GM18873 (cell line): ENCODE data around the gene SERPINE2.
"Not testable (repeated sequence)": the region's sequence is repeated elsewhere in the genome, so short reads cannot be mapped to it uniquely, and the experiment has no call there.

Experiments used
- ATAC-seq: cut with Tn5 transposase; IDR thresholded peaks from one replicate; pipeline ENCODE4 v1.9.1; 2021; ENCODE audit warnings: mild to moderate bottlenecking, moderate library complexity, moderate number of reproducible peaks; ENCODE audit not compliant: unreplicated experiment, low FRiP score

Gene SERPINE2

DNA sequence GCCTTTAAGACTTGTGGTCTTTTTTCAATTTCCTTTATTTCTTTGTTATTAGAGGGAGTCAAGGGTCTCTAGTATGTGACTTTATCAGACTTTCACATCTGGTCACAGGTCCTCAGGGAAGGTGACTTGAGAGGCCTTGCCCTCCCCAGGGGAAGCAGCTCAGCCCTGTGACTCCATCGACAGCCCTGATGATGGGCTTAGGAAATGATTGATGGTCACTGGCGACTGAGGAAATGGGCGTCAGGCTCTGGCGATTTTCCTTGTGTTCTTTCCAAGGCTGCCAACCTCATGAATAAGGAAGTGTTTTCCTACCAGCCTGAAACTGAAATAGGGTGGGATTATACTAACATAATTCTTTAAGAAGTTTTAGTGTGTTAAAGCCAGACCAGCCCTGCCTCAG, 21.1 kb downstream of the SERPINE2 start:
- ATAC-seq: no peak

DNA sequence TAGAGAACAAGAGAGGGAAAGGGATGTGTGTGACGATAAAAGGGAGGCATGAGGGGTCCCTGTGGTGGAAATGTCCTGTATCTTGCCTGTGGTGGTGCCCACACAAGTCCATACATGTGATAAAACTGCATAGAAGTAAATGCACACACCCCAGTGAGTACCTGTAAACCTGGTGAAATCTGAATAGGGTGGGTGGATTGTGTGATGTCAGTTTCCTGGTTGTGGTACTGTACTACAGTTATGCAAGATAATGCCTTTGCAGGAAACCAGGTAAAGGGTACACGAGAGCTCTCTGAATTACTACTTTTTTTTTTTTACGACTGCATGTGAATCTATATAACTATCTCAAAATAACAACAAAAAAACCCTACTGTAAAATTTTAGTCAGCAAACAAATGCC, 22.1 kb downstream of the SERPINE2 start:
- ATAC-seq: no peak

DNA sequence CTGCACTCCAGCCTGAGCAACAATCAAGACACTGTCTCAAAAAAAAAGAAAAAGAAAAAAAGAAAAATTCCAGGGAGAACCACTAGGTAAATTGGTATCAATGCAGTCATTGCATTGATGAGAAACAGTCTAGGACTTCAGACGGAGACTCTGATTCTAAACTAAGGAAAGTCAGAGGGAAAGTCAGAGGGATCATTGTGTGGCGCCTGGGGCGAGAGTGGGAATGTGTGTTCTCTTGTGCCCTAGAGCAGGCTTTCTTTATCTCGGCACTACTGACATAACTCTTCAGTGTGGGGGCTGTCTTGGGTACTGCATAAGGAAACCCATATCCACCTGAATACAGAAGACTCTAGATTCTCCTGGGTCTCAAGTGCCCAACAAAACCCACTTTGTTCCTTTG, 24.8 kb downstream of the SERPINE2 start:
- no peak for ATAC-seq

DNA sequence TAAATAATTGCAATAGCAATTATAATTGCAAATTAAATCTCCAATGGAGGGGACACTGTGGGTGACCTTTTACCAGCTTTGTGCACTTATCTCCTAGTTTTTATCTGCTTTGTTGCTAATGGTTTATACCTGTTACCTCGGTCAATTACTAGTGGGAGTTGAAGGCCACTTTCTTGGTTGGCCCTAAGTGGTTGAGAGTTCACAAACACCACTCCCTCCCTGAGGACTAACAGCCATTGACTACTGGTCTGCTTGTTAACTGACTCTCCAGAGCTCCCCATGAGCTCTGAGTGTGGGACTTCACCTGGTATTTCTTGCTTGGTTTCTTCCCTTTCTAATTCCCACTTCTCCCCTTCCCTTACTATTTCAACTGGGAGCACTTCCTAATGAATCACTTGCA, 27.2 kb downstream of the SERPINE2 start:
- no peak for ATAC-seq

DNA sequence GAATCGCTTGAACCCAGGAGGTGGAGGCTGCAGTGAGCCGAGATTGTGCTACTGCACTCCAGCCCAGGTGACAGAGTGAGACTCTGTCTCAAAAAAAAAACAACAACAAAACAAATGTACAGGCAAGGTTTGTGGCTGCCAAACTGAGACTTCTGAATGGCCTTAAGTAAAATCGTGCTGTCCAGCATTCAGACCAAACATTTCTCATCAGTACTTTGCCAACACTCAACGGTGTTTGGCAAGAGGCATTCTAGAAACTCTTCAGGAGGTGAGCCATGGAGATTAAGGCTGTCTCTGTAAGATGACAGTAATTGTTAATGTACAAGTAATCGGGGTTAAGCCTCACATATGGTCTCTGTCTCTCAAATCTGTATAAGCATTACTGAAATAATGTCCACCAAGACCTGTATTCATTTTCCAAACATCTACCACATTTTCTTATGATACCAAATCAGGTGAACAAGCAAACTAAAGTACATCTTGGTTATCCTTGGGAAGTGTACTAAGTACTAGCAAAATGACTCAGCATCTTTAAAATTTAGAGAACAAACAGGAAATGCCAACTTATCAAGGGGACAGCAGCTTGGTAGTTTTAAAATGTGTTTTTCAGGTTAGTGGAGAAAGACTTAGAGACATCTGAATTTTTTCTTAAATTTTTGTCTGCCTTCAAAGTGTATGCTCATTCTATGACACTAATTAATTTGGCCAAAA, 29.3 kb downstream of the SERPINE2 start:
- ATAC-seq: no peak

DNA sequence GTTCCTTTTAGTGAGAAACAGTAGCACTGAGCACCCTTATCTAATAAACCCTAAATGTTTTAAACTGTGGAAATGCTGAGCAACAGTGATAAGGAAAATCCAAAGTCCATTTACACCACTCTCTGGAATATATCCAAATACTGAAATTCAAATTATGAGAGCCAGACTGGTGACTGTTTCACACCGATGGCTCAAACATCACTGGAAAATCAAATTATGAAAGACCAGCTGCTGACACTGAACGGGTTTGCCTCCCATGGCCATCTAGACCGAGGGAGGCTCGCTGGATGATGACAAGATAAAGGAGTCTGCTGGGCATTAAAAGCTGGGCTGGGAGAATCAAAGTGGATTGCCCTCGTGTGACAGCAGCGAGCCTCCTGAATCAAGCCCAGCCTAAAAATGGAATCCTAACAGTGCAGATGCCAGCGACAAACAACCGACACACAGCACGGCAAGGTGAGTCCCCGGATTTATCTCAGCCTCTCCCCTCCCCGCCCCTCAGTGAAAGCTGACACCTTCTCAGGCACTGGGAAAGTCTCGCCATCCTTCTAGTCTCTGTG, 30.3 kb downstream of the SERPINE2 start:
- no peak for ATAC-seq

DNA sequence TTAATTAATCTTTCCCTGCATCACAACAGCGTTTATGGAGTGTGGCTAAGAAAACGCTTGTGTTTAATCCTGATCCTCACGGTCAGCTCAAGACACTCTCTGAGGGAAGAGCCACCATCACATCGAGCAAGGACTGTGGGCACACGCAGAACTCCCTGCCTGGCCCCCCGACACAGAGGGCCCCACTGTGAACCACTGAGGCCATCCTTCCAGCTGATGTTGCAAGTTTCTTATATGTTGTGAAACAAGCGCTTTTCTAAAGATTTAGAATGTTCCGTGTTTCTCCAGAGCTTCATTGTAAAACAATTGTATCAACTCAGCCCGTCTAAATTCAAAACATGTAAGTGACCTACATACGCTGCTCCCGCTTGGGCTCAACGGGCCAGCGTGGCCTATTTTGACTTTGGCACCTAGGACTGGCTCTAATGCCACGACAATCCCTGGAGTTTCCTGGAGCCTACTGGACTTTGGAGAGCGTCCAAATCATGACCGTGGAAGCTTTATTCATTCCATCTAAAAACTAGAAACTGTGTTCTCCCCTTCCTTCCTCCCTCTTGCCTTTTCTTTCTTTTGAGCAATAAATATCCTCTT, 34.9 kb downstream of the SERPINE2 start:
- no peak for ATAC-seq

DNA sequence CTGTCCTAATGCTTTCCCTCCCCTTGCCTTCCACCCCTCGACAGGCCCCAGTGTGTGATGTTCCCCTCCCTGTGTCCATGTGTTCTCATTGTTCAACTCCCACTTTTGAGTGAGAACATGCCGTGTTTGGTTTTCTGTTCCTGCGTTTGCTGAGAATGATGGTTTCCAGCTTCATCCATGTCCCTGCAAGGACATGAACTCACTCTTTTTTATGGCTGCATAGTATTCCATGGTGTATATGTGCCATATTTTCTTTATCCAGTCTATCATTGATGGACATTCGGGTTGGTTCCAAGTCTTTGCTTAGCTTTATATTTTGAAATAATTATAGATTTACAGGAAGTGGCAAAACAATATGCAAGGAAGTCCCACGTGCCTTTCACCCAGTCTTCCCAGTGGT, 38.4 kb downstream of the SERPINE2 start:
- not testable (repeated sequence) for ATAC-seq

DNA sequence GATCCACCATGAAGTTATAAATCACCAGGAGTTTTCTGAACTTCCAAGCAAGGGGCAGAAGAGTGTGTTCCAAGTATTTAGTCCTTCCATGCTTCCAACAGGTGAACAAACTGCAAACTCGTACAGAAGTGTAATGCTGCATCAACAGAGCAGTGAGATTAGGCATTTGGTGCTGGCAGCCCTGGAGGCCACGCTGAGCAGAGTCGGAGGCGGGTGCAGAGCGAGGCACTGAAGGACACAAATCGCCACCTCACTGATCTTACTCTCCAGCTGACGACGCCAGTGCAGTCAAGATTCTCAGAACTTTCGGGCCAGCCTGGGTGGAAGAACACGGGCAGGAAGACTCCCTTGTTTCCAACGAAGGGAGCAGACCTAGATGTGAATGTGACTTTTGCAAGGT, 39.2 kb downstream of the SERPINE2 start:
- ATAC-seq: no peak

DNA sequence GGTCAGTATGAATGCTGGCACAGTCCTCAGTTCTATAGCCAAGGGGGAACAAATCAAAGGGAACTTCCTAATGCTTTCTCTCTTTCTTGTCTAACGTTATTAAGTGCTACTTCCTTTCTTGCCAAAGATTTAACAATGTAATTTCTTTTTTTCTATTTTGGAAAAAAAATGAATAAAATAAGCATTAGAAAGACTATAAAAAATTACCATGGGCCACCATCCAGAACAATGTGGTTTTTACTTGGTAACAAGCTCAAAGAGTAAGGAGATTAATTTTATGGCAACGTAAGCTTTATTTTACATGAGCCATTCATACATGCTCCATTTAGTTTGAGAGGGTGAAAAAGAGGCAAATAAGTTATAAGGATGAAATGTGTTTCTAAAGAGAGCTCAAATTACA, 40.1 kb downstream of the SERPINE2 start:
- no peak for ATAC-seq

DNA sequence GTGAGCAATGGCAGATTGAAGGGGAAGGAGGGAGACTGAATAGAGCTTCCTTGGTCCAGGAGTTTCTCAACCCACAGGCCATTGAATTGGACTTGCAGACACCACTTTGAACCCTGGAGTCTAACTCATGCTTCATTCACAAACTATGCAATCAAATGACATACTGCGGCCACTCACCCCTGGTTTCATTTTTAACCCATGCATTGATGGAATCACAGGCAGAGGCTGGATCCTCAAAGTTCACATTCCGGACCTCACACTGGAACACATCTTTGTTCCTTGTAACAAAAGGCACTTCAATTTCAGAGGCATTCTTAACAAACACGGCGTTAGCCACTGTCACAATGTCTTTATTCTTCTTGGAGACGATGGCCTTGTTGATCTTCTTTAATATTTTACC, 41.1 kb downstream of the SERPINE2 start:
- no peak for ATAC-seq

DNA sequence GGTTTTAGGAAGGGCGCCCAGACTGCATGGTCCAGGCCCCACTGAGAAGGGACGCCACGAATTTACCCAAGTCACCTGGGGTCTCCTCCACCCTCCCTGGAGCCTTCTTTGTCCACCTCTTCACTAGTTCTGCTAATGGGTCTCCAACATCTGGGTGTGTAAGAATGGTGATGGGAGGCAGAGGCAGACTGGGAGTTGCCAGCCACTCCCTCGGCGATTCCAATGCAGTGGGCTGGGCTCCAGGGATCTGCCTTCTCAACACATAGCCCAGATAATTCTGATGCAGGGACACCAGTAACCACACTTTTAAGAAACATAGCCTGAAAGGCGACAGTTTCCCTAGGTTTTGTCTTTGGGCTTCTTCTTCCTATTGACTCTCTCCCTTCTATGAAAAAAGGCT, 42.7 kb downstream of the SERPINE2 start:
- ATAC-seq: no peak

DNA sequence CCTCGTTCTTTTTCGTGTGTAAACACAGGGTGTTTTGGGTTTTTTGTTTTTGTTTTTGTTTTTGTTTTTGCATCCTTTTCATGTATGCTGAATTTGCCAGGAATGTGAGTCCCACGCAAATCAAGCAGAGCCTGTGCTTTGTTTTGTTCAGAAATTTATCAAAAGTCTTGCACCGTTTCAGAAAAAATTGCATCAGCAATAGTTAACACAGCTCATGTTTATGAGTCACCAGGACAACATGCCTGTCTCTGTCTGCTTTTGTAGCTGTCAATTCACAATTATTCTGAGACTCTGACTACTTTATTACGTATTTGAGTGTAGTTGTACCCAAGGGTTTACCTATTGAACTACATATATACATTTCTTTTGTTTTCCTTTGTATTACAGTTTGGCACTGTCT, 43.5 kb downstream of the SERPINE2 start:
- no peak for ATAC-seq

DNA sequence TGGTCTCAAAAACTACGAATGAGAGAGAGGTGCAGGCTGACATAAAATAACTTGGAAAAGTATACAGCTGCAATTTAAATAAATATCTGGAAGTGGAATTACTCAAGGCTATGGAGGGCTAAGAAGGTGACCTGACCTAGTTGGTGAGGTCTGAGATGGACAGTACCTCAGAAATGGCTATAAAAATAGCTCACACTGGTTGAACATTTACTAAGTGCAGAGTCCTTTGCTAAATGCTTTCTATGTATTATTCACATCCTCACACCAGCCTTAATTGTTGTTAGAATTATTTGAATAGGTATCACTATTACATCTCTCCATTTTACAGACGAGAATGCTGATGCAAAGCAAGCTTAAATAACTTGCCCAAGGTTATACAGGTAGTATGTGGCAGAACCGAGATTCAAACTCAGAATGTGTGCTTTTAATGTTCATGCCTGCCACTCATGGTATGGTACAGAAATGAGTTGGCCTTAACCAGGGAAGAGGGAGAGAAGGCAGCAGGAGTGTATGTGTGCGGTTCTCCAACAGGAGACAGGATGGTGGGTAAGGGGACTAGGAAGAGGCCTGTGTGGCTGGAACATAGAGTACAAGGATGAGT, 44.4 kb downstream of the SERPINE2 start:
- no peak for ATAC-seq

DNA sequence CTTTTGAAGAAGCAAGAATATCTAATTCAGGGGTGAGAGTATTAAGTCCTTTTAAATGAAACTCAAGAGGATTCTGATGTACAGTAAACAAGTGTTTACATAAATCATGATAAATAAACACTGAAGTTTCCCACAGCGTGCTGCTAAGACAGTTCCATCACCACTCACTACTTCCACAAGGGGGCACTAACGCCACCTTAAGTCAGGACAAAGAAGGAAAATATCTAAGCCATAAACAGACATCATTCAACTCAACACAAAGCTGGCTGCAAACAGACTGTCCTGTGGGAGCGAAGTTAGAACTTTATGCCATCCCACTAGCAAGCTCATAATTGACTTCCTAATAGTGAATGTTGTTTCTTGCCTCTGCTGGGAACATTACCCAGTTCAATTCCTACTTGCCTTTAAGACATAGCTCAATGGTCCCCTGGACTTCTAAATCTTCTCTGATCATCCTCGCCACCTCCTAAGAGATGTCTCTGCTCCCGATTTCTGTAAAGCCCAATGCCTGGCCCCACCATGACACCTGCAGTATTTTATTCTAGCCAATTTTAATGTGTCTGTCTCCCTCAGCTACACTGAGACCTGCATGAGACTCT, 45.4 kb downstream of the SERPINE2 start:
- peak; percentile 54 for ATAC-seq

DNA sequence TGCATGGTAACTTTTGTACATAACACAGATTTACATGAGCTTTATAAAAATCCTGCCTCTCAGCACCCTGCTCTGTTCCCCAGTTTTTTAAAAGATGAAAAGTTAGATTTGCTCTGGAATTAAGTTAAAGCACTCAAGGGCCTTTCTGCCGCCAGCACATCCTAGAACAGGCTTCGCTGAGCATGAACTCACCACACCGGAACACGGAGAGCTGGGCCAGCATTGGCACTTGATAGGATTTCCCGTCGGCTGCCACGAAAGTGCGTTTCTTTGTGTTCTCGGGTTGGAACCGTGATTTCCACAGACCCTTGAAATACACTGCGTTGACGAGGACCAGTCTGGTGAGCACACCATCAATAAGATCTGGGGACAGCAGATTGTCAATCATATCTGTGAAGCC, 47.5 kb downstream of the SERPINE2 start:
- no peak for ATAC-seq

DNA sequence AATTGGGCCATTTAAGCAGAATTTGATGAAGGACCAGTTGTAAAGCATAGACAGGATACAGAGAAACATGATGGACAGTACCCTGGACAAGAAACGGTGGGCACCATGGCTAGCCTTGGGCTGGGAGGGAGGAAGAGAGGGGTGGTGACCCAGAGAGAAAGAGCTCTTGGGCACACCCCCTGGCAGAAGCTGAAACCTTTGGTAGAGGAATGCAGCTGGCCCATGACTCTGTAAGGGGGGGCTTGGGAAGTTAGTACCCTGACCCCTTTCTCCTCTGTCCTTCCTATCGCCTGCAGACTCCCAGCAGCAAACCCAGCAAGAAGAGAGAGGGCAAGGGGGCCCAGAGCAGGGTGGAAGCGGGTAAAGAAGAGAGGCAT, 49.2 kb downstream of the SERPINE2 start:
- ATAC-seq: no peak

DNA sequence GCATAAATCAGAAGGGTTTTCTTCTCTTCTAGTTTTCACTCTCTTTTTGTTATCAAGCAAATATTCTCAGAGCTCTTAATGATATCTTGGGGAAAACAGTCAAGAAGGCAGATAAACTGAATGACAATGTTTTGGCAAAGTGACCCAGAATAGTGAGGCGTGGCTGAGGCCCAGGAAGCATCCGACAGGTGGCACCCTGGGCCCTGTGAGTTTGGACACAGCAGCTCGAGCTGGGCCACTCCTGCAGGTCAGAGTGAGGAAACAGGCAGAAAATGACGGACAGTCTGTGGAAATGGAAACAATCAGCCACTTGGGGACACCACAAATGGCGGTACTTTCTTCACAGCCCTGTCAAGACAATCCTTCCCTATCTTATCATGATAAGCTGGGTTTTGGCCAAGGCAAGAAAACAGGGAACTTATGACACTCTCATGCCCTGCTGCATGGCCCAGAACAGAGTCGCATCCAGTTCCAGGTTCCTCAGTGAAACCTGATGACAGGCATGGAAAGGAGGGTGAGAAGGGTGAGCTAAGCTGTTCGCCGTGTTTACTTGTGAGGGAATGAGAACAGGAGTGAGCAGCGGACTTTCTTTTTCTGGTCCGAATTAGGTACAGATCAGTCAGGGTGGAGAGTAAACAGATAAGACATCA, 49.8 kb downstream of the SERPINE2 start:
- ATAC-seq: no peak

DNA sequence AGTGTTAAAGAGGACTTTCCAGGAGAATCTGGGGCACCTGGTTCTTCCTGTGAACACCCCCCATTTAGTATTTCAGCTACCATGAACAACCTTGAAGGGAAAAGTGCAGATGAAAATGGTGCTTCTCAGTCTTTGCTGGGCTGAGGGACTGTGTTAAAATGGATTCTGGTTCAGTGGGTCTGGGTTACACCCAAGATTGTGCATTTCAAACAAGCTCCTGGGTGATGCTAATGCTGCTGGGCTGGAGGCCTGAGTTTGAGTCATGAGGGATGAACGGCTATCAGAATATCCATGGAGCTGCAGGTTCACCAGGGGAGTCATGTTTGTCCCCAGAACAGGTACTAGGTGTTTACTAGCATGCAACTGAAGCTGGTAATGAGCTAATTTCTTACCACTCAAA, 57.8 kb downstream of the SERPINE2 start:
- no peak for ATAC-seq

DNA sequence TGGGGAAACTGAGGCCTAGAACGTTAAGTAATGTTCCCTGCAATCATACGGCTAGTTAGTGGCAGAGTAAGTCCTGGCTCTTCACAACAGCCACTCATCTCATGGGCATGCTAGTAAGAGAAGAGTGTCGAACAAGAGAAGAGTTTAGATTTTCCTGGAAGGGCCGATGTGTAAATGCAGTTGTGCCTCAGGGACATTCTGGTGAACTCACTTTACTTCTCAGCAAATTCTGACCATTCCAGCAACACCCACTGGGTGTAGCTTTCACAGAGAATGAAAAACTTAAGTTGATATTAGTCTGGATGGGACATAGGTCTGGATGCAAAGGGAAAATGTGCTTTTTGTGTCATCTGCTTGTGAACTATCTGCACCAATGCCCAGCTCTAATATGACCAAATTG, 58.3 kb downstream of the SERPINE2 start:
- ATAC-seq: no peak

DNA sequence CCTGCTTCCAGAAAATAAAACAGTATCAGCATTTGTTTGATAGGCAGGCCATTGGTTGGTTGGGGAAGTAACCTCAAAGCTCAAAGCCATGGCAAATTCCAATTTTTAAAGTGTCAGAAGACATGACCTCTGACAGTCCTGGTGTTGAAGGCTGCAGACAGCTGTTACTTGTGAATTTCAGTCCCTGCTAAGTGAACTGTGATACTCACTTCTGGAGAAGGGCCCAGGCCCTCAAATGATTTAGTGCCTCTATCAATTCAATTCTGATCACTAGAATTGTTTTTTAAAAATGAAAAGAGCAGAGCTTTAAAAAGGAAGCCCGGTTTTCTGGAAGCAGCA, 58.7 kb downstream of the SERPINE2 start:
- no peak for ATAC-seq
